C1 segment of cervical spinal cord (tissue), 14 donors: ENCODE results near the gene DMAC2.
A peak's percentile ranks its signal among the peaks of the same experiment; 100 is the strongest.
"Not testable (repeated sequence)": the region's sequence is repeated elsewhere in the genome, so short reads cannot be mapped to it uniquely, and the experiment has no call there.

Experiments used
- DNase-seq, 14 donors: peaks; one replicate each; lab custom pipeline; 2025; lab: John Stamatoyannopoulos, UW

The DMAC2 gene

DNA sequence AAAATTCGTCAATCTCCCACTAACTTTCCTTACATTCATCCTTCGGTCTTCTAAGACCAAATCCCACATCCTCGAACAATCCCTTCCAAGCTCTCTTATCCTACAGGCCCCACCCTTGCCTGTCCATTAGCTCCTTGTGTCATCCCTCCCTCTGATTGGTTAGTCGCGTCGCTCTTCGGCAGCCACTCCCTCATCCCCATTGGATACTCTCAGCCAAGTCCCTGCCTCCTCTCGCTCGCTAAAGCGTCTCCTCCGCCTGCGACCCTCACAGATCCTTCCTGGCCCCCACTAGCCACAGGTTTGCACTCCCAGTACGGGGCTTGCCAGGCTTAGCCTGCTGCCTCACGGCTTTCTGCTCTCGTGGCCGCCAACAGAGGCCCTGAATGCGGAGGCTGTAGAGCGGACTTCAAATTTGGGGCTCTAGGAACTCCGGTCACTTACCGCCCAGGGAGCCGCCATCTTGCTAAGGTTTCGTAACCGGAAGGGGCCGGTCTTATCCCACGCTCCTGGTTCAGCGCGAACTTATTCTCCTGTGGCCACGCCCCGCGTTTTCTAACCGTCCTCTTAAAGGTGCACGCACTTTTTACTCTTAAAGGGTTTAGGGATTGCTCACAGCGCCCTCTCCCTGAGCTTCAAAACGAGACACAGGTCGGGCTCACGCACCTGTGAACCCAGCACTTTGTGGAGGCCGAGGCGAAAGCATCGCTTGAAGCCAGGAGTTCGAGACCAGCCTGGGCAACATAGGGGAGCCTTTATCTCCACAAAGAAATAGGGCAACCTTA, at the start of gene DMAC2:
TSS of gene DMAC2 (minus strand) at position 472 of the 782 bp plus-strand sequence. CDS start at position 459, 13 bp downstream.
- peak; percentile 72 to 99 (median 95) for DNase-seq

DNA sequence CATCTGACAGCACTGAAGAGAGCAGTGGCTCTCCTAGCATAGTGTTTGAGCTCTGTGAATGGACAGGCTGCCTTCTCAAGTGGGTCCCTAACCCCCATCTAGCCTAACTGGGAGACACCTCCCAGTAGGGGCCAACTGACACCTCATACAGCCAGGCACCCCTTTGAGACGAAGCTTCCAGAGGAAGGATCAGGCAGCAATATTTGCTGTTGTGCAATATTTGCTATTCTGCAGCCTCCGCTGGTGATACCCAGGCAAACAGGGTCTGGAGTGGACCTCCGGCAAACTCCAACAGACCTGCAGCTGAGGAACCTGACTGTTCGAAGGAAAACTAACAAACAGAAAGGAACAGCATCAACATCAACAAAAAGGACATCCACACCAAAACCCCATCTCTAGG, 47.2 kb upstream of the DMAC2 start:
- not testable (repeated sequence) for DNase-seq

DNA sequence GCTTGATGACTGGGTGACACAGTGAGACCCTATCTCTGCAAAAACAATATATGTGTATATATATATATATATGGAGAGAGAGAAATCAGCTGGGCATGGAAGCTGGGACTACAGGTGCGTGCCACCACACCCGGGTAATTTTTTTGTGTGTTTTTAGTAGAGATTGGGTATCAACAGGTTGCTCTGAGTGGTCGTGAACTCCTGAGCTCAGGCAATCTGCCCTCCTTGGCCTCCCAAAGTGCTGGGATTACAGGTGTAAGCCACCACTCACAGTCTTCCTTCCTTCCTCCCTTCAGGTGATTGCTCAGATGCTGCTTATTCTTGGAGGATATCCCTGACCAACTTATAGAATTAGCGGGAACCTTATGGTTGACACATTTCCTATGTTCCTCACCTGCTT, 45.1 kb upstream of the DMAC2 start:
- no peak for DNase-seq

DNA sequence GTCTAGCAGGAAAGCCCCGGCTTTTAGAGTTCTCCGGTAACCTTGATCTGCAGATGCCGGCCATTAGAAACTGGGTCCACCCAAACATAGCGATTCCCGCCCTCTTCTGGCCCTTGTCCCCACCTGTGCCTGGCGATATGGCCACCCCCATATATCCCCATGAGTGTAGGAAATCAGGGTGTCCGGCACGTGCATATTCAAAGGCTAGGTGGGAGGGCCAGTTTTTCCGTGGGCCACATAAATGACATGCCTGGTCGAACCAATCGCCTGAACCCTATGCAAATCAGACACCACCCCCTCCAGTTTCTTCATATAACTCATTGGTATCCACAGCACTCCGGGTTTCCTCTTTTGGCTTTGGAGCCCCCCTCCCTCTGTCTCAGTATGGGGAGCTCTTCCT, 40.6 kb upstream of the DMAC2 start:
- no peak for DNase-seq

DNA sequence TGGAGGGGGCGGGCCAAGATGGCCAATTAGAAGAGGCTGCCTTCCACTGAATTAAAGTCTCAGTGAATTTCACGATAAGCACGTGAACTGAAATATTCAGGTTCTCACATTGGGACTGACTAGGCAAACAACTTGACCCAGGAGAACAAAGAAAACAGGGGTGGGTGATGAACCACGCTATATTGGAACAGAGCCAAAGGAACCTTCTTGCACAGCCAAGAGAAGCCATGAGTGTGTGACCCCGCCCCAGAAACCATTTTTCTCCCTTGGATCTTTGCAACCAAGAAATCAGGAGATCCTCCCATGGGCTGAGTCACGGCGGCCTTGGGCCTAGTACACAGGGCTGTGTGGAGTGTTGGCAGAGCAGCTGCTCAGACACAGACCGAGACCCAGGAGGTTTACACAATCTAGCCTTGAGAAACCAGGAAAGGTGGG, 40.1 kb upstream of the DMAC2 start:
- no peak for DNase-seq

DNA sequence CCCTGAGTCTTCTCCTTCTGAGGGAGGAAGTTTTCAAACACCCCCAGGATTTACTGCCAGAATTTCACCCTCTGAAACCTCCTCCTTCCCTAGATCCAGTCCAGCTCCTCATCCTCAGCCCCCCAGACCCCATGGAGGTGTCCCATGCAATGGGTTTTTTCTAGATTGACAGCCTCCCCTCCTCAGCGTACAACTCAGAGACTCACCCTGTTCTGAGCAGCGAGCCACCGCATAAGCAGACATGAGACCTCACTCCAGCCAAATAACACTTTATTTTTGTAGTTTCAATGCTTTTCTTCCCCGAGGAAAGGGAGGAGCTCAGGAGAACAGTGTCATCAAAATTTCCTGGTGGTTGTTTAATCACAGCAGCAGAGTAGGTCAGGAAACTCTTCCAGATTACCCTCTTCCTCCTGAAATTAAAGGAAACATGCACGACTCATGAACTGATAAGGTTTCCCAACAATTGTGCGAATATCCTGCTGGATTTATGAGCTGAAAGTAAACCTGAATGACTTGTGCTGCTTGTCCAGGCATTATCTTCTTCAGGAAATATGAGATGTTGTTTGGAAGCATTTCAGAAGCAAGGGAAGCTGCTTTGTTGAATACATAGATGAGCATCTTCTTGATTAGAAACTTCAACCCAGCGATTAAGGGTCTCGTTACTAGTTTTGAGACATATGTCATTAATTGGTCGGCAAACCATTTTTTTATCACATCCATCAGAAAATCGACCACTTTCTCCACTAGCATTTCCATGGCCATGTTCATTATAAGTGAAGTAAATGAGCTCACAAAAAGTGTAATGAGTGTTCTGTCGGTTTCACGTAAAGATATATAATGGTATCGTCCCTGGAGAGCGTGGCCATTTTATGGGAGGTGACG, 39.4 kb upstream of the DMAC2 start:
- no peak for DNase-seq

DNA sequence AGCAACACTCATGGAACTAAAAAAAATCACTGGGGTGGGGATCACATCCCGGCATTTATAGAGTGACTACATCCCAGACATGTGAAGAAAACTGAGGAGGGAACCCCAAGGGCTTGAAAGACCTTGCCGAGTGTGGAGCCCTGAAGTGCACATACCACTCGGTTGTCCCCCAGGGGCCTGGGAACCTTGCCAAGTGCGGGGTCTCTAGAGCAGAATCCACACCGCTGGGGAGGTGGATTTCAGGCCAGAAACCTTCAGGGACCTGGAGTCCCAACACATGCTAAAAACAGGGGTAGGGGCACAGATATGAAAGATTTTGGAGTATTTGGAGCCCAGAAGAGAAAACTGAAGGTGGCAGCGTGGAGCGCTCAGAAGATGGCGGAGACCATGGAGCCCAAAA, 38.5 kb upstream of the DMAC2 start:
- no peak for DNase-seq

DNA sequence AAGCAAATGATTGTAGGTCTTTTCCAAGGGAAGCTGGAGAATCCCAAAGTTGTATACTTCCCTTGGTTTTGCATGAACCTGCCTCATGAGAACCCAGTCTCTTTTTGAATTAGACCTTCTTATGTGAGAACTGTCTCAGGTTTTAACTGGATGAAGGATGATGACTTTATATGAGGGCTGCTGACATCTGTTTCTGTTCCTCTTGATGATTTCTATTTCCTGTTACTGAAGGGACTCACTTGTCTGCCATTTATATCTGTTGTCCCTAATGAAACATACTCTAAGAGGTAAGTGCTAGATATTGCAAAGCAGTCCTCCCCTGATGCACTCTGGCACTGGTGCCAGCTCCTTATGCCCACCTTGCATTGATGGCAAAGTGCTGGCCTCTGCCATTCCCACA, 36.9 kb upstream of the DMAC2 start:
- no peak for DNase-seq

DNA sequence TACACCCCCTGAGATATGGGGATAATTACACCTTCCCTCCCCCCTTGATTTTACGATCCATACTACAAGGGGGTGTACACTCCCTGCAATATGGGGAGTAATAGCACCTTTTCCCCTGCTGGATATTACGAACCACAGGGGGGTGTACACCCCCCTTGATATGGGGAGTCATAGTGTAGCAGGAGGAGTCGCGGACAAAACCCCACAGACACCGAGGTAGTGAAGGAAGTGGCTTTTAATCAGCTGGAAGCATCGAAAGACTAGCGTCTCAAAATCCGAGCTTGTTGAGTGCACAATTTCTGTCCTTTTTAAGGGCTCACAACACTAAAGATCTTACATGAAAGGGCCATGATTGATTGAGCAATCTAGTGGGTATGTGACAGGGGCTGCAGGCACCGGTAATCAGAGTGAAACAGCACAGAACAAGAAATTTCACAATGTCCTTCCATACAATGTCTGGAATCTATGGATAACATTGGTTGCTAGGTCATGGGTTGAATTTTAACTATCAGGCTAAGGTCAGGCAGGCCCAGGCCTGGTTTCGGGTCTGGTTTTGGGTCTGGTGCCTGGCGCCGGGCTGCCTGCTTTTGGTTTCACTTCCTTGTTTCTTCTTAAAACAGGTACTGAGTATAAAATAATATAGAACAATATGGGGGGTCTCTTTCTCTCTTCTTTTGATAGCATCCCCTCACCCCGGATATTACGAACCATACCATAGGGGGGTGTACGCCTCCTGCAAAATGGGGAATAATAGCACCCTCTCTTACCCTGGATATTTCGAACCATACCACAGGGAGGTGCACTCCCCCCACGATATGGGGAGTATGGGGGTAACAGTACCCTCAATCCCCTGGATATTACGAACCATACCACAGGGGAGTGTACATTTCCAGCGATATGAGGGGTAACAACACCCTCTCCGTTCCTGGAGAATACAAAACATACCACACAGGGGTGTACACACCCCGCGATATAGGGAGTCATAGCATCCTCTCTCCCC, 23.8 kb upstream of the DMAC2 start:
- DNase-seq = not testable (repeated sequence)

DNA sequence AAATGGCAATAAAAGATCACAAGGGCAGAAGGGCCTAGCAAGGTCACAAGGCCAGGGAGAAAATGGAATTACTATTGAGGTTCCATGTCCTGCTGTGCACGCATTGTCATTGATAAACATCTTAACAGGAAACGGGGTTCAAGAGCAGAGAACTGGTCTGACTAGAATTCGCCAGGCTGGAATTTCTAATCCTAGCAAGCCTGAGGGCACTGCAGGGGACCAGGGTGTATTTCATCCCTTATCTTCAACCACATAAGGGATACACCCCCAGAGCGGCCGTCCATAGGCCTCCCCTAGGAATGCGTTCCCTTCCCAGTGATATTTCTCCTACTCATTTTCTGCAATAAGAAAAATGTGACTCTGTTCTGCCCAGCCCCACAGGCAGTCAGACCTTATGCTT, 22.8 kb upstream of the DMAC2 start:
- DNase-seq = no peak

DNA sequence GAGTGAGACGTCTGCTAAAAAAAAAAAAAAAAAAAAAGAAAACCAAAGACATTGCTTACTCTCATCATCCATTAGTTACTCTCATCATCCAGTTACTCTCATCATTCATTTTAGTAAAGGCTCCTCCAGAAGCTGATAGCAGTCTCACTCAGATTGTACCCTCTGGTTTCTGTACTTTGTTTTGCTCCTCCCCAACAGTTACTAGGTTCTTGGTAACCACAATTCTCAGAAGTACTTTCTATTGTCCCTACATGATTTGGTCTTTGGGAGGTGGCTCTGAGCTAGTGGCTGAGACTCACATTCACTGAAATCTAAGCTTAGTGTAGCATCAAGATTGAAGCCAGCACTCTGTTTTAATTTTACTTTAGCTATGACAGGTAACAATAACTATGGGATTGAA, 17.5 kb upstream of the DMAC2 start:
- no peak for DNase-seq

DNA sequence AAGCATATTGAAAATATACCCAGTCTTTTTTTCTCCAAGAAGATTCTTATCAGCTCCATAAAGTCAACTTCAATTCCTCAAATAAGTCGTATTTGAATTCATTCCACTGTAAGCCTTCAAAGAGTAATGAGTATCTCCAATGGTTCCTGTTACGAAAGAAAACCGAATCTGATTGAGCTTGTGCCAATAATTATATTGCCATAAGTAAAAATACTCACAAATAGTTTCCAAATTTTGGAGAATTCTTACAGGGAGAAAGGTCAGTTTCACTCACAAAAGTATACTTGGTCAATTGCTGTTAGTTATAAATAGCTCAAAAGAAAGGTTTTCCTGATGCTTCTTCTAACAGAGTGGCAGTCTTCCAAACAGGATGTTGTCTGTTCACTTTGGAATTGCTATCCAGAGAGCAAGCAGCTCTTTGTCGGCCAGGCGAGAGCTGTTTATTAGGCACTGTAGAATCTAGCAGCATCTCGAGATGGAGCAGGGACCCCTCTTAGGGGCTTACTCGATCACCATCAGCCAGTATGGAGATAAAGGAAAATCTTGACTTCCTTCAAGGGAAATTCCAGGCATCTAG, 16.7 kb upstream of the DMAC2 start:
- no peak for DNase-seq

DNA sequence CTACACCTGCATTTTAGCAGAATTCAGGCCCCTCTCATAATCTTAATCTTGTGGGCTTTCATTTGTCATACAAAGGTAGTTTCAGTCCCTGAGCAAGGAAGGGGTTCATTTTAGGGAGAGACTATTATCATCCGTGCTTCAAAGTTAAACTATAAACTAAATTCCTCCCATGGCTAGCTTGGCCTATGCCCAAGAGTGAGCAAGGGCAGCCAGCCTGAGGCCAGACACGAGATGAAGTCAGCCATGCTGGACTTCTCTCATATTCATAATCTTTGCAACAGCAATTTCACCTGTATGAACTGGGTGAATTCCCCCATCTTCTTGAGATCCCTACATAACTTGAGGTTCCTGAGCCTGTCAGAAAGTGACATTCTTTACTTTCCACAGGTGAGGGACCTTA, 16.2 kb upstream of the DMAC2 start:
- DNase-seq = no peak

DNA sequence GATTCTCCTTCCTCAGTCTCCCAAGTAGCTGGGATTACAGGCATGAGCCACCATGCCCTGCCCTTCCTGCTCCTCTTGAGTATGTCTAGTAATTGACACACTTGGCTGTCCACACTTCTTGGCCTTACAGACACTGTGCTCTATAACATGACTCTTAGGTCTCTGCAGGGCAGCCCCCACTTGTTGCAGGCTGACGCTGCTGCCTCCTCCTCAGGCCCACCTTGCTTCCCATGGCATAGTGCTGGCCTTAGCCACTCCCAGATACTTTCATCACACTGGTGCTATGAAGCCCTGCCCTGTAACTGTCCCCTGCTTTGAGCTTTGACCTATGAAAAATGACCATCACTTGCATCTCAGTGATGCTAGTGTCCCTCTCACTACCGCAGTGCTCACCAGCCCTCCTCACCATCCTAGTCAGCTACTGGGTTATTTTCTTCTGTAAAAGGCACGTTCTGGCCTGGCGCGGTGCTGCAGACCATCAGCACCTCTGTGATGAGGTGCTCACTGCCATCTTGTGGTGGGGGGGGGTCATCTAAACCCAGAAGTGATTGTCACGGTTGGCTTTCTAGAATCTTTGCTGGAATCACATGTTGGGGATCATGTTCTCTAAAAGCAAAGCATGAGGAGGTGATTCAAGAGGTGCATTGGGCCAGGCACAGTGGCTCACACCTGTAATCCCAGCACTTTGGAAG, 13.0 kb upstream of the DMAC2 start:
- DNase-seq = no peak

DNA sequence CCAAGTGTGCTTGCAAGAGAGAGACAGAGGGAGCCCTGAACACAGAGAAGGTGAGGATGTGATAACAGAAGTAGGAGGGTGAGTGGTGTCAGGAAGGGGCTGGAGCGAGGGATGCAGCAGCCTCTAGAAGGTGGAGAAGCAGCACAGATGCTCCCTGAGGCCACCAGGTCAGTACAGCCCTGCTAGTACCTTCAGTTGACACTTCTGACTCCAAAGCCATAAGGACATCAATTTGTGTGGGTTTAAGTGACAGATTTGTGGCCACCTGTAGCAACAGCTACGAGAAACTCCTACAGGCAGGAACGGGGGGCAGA, 10.1 kb upstream of the DMAC2 start:
- no peak for DNase-seq

DNA sequence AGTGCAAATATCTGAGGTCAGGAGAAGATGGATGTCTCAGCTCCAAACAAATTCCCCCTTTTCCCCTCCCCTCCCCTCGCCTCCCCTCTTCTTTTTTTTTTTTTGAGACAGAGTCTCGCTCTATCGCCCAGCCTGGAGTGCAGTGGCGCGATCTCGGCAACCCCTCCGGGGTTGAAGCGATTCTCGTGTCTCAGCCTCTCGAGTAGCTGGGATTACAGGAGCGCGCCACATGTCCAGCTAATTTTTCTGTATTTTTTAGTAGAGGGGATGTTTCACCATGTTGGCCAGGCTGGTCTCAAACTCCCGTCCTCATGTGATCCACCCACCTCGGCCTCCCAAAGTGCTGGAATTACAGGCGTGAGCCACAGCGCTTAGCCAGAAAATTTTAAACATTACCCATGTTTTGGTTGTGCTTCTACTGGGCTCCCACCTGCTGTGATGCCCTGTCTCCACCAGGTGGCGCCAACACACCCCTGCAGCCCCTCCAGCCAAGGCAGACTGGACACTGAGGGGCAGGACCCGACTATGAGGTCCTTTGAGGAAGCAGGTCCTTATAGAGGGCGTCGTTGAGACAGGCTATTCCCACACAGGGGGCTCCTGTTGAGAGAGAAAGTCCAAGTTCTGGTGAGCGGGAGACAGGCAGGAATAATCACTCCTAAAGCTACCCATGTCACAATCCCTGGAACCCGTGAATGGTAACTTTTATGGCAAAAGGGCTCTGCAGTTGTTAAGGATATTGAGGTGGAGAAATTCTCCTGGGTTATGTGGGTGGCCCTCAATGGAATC, 9.6 kb upstream of the DMAC2 start:
- DNase-seq = peak in 13 of 14 donors; percentile 15 to 71 (median 48)

DNA sequence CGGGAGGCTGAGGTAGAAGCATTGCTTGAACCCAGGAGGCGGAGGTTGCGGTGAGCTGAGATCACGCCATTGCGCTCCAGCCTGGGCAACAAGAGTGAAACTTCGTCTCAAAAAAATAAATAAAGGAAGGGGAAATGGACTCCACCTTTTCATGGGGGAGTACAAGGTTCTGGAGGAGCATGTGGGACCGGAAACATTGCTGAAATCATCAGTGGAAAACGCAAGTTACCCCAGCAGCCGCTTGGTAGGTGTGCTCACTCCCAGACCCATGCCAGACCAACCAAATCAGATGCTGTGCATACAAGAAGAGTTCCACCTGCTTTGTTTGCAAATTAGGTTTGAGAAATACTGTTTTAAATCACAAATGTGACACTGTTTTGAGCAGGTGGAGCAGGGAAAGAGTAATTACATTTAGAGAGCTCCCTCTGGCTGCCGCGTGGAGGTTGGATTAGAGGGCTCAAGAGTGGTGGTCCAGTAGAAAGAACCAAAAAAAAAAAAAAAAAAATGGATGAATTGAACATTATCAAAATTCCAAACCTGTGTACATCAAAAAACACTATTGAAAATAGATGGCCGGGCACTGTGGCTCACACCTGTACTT, 8.1 kb upstream of the DMAC2 start:
- DNase-seq = no peak

DNA sequence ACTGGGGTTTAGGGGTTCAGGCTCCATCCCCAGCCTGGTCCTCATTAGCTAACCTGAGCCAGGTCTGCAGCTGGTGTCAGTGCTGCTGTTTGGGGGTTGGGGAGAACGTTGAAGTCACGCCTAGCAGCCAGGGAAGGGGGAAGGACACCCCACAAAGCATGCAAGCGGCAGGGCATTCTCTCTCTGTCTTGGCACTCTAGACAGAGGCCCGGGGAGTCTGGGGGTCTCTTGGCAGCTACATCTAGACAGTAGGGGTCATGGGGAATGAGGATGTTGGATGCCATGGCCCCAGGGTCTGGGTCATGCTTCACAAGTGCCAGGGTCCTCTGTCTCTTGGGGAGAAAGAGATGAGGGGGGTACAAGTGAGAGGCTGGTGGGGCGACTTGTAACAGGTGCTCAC, 5.9 kb upstream of the DMAC2 start:
- DNase-seq = no peak

DNA sequence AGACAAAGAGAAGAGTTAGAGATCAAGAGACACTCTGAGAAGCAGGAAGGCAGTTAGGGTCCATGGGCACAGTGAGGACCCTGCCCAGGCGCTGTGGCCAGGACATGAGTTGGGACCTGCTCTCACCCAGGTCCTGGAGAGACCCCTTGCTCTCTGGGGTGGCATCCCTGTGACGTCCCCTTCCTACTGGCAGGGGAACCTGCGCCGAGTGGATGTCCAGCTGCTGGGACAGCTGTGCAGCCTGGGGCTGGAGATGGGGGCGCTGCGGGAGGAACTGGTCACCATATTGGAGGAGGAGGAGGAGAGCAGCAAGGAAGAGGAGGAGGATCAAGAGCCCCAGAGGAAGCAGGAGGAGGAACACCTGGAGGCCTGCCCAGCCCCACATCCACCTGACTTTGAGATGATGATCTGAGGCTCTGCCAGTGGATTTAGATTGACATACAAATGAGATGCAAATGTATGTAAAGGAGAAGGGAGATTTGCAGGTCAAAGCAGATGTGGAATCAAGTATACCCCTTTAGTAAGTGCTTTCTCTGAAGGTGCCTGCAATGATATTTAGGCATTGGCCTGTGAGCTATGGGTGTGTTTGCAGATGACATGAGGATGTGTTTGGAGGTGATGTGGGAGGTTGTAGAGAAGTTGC, 4.2 kb upstream of the DMAC2 start:
- no peak for DNase-seq
